GM18907 (cell line): Measurements from ENCODE around the gene TMEM37.
A peak's percentile ranks its signal among the peaks of the same experiment; 100 is the strongest.
"Not testable (repeated sequence)": the region's sequence is repeated elsewhere in the genome, so short reads cannot be mapped to it uniquely, and the experiment has no call there.

Experiments
- ATAC-seq: cut with Tn5 transposase; IDR thresholded peaks from one replicate; pipeline ENCODE4 v1.9.1; 2021; ENCODE audit warnings: mild to moderate bottlenecking, moderate library complexity; ENCODE audit not compliant: unreplicated experiment

Gene TMEM37, protein sequence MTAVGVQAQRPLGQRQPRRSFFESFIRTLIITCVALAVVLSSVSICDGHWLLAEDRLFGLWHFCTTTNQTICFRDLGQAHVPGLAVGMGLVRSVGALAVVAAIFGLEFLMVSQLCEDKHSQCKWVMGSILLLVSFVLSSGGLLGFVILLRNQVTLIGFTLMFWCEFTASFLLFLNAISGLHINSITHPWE

DNA sequence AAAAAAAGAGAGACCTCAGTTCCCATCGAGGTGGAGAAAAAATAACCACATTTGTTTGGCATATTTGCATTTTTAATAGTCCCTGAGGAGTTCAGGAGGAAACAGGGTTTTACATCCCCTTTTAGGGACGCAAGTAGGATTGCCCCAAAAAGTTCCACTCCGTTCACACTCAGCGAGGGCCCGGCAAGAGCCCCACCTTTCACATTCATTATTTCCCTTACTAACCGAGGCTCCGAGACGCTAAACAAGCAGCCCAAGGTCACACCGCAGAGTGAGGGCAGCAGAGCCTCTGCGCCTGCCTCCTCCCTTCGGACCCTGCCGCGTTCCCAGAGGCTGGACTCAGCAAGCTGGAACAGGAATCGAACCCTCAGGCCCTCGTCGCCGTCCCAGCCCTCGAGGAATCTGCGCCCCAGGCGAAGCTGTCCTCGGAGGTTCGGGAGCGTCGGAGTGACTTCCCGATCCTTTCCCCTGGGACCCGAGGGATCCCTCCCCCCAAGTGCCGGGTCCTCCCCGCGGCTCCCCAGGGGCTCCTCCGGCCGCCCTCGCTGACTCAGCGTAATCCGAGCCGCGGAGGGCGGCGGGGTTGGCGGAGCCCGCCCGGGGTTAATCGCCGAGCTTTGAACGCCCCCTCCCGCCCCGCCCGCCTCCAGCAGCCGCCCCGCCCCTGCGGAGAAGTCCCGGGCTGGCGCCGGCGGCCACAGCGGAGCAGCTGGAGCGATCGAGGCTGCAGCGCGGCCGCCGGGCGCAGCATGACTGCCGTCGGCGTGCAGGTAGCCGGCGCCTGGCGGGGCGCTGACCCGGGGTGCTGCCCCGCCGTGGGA is at the start of gene TMEM37:
TSS of gene TMEM37 (plus strand) at position 700 of the 821 bp plus-strand sequence. CDS start at position 750, 50 bp downstream.
- peak; percentile 78 for ATAC-seq

DNA sequence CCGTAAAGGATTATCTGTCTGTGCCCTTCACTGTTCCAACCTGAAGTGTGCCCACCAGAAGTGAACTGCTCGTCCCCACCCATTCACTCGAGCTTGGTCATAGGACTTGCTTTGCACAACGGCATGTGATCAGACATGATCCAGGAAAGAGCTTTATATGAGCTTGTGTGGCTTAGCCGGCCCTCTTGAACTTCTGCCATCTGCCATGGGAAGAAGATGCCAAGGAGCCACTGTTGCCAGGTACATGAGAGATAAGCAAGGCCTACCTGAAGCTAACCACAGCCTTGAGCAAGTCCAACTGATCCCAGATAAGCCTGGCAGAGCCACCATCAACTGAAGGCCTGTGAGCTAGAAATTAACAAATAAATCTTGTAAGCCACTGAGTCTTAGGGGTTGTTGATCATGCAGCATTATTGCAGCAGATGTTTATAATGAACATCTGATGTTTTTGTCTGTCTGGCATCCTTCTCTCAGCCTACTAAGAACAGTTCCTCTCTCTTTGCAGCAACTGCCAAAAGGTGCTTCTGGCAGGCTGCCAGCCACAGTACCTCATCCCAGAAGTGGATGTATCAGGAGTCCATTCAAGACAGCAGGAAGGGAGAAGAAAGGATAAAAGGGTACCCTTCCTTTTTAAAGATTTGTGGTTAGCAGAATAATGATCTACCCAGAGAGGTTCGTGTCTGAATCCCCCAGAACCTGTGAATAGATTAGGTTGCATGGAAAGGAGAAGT is 48.1 kb upstream of the TMEM37 start:
- ATAC-seq, result no peak

DNA sequence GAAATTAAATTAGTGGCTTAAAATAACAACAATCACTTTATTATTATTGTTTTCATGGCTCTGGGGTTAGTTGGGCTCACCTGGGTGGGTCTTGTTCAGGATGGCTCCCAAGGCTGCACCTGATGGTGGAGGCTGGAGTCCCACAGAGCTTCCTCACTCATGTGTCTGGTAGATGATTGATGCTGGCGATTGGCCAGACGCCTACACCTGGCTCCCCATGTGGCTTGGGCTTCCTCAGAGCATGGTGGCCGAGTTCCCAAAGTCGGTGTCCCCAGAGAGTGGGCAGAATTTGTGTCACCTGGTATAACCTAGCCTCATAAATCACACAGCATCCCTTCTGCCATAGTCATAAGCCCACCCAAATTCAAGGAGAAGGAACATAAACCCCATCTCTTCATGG is 46.7 kb upstream of the TMEM37 start:
- ATAC-seq, result no peak

DNA sequence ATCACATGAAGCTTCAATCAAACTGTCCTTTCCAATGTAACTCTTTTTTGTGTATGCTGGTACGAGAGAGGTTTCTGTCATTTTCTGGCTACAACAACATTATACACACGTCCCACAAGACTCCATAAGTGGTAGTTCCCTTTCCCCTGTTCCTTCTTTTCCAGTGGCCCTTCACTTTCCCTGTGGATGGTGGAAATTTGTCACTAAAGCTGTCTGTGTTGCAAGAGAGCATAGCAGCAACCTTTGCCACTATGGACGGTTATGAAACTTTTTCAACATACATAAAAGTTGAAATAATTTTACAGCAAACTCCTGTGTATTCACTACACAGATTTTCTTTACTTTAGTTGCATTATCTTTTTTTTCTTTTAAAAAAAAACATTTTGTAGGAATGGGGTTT is 46.2 kb upstream of the TMEM37 start:
- no peak for ATAC-seq

DNA sequence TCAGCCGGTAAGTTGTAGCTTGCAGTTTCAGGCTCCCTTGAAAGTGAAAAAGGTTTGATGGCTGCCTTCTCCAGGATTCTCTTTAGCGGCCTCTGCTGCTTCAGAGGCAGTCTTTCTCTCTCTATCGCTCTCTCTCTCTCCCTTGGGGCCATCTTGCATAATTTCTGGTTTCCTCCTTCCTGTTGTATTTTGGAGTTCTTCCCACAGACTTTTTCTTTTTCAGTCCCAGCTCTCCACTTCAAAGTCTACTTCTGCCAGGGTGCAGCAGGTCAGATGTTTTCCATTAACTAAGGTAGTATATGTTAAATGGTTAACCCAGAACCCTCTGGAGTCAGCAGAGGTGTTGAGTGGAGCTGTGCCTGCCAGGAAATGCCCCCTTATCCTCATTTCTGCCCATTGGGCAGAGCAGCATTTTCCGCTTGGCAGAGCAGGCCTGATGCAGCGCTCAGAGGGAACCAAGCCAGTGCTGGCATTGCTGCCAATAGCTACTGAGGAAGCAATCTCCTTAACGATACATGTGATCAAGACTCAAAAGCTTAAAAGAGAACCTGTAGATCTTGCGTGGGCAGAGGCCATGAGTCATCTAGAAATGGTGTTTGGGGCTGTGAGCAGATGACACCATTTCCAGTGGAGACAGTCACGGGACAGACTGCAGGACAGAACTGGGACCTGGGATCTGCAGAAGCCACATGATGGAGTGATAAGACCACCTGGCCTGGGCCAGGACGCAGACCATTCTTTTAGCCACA is 44.1 kb upstream of the TMEM37 start:
- ATAC-seq, result peak; percentile 80

DNA sequence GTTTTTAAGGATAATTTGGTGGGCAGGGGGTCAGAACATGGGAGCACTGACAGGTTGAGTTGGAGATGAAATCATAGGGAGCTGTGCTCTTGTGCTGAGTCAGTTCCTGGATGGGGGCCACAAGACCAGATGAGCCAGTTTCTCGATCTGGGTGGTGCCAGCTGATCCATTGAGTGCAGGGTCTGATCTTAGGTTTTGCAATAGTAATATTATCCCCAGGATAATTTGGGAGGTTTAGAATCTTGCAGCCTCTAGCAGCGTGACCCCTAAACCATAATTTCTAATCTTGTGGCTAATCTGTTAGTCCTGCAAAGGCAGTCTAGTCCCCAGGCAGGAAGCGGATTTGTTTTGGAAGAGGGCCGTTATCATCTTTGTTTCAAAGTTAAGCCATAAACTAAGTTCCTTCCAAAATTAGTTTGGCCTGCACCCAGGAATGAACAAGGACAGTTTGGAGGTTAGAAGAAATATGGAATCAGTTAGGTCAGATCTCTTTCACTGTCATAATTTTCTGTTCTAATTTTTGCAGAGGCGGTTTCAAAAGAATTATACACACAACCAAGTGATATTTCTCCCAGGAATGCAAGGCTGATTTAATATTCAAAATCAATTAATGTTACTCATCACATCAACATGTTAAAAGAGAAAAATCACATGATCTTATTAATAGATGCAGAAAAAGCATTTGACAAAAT is 41.9 kb upstream of the TMEM37 start:
- ATAC-seq, result no peak

DNA sequence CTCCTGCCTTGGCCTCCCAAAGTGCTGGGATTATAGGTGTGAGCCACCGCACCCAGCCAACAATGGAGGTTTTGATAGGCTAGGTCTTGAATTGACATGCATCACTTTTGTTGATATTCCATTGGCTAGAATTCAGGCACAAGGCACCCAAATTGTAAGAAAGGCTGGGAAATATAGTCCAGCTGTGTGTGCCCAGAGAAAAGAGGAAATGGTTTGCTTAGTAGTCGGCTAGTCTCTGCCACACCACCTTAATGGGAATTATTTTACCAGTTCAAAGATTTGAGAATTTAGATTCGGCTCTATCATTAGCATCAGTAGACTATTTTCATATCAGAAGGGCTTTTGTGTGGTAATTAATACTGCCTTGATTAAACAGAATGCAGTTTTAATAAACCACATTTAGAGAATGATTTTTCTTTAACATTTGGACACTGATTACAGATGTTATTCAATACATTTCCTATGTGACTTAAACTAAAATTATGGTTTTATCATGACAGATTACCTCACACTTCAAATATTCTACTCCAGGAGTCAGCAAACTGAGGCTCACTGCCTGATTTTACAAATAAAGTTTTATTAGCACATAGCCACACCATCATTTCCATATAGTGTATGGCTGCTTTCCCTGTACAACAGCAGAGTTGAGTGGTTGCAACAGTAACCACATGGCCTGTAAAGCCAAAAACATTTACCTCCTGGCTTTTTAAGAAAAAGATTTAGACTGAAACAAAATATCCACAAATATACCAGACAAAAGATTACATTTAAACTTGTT is 37.5 kb upstream of the TMEM37 start:
- no peak for ATAC-seq

DNA sequence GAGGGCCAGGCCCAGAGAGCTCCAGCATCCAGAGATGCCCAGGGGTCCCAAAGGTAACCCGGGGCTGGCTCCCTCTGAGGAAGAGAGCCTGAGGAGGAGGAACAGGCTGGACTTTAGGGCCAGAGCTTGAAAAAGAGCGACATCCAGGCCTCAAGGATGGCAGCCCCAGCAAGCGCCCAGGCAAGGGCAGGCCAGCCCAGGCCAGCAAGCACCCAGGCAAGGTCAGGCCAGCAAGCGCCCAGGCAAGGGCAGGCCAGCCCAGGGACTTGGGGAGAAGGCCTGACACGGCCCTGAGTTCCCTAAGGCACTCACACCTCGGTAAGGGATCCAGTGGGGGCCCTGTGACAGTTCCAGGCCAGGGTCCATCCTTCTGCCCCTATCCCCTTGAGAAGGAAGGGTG is 34.5 kb upstream of the TMEM37 start:
- no peak for ATAC-seq

DNA sequence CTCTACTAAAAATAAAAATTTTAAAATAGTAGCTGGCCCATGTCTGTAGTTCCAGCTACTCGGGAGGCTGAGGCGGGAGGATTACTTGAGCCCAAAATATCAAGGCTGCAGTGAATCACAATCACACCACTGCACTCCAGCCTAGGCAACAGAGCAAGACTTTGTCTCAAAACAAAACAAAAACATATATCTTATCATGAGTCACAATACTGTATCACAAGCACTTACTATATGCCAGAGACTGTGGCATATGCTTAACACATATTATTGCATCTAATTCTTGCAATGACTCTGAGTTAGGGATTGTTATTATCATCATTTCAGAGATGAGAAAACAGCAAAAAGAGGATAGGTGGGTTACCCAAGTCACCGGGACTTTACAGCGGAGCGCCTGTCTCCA is 29.5 kb upstream of the TMEM37 start:
- no peak for ATAC-seq

DNA sequence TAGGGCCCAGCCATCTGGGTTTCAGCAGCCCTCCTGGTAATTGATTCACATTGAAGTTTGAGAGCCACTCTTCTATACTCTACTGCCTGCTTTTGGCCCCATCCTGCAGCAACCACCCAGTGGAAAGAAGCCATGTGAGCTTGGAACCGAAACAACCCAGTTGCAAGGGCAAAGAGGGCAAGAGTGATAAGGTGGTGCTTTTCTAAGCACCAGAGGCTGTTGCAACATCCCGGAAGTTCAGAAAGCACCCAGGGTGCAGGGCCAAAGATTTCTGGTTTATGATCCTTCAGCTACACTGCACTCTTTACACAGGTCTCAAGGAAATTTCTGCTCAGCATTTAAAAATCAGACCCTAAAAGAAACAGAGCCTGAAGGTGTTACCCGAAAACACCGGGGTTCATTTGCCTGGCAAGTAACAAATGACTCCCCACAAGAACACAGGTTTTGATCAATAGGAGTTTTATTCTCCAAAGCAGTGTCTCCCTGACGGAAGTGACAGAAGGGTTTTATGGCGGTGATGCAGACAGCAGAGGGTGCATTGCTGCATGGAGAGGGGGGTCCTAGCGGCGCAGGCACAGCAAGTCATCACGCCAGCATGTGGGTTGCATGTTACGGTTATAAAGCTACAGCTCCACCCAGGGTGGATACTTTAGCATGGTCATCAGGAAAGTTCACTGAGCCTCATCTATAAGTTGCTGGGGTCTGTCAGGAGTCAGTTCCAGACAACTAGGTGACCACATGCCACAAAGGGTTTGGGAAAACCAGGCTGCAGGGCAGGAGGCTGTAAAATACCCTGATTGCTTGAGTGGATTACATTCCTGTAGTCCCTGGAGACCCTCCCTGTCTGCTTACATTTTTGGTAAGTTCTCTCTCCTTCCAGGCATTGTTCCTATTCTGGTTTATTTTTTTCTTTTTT is 28.8 kb upstream of the TMEM37 start:
- no peak for ATAC-seq

DNA sequence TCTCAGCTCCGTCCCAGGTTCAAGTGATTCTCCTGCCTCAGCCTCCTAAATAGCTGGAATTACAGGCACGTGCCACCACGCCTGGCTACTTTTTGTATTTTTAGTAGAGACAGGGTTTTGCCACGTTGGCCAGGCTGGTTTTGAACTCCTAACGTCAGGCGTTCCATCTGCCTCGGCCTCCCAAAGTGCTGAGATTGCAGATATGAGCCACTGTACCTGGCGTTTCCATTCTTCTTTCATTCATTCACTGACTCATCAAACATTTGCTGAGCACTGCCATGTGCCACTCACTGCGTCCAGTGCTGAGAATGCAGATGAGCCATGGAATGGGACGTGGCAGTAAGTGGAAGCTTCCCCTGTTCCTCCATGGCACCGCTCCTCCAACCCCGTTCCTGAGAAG is 28.0 kb upstream of the TMEM37 start:
- not testable (repeated sequence) for ATAC-seq

DNA sequence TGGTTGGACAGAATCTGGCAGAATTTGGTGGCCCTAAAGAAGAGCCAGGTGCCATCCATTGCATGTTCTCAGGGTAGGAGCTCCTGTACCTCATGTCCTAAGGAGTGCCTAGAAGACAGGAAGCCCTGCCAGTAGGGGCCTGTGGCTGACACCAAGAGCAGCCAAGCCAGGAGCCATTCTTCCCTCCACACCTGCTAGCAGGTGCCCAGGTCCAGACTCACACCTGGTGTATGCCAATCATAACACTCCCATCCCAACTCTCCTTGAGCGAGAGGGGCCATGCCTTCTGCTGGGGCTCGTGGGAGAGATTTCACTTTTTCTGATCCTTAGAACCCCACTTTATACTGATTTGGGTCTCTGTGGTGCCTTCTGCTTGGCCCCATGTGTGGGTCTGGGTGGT is 26.5 kb upstream of the TMEM37 start:
- ATAC-seq, result no peak

DNA sequence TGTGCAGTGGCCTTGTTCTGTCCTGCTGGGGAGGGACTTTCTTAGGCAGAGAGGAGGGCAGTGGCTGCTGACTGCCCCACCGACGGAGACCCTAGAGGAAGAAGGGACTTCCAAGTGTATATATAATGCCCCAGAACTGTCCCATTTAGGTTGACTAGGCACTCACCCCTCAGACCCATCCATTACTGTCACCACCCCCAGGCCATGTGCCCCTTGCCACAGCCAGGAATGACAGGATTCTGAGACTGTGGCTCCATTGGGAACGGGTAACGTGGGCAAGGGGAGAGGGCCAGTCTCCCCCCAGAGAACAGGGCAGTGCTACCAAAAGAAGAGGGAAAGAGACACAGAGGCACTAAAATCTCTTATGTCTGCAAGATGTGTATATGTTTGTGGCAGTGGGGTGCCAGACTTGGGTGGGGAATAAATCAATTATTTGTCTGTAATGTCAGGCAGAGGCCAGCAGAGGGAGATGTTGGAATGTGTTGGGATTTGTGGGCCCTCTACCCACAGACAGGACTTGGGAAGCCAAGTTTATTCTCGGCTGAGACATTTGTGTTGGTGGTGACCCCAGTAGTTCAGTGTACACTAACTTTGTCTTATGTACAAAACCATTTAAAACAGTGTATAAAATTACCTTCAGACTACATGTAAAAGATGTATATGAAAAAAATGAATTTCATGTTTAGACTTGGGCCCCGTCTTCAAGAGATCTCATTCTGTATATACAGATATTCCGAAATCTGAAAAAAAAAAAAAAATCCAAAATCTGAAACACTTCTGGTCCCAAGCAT is 24.0 kb upstream of the TMEM37 start:
- ATAC-seq, result peak; percentile 55

DNA sequence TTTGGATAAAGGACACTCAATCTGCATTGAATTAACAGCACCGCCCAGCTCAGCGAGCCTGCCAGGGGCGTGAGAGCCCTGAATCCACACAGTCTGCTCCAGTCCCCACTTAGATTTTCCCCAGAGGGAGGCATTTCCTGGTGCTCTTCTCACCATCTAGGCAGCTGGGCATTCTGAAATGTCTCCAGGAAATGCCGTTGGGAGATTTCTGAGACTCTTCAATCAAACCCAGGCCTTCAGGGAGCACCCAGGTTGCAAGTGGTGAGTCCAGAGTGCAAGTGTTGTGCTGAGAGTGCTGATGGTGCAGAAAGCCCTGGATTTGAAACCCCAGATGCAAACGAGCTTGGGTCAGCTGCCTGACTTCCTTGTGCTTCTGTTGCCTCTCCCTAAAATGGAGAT is 23.4 kb upstream of the TMEM37 start:
- peak; percentile 32 for ATAC-seq

DNA sequence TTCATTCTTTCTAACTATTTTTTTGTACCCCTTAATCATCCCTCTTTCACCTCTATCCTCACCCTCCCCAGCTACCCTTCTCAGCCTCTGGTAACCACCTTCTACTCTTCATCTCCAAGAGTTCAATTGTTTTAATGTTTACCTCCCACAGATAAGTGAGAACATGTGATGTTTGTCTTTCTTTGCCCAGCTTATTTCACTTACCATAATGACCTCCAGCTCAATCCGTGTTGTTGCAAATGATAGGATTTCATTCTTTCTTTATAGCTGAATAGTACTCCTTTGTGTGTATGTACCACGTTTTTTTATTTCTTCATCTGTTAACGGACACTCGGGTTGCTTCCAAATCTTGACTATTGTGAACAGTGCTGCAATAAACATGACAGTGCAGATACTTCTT is 22.1 kb upstream of the TMEM37 start:
- no peak for ATAC-seq

DNA sequence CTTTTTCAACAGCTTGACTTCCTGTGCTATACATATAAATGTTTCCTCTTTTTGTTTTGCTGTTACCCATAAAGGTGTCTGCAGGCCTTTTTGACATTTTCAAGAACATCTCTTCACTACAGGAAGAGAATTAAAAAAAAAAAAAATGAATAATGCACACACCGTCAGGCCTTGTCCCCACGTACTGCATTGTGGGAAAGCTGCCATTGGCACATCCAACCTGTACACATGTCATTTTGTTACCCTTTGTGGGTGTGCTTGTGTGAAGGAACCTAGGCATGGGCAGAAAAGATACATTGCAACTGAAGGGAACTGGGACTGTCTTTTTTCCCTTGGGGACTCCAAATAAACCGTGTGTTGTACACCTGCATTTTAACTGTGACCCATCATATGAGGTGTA is 16.8 kb upstream of the TMEM37 start:
- no peak for ATAC-seq

DNA sequence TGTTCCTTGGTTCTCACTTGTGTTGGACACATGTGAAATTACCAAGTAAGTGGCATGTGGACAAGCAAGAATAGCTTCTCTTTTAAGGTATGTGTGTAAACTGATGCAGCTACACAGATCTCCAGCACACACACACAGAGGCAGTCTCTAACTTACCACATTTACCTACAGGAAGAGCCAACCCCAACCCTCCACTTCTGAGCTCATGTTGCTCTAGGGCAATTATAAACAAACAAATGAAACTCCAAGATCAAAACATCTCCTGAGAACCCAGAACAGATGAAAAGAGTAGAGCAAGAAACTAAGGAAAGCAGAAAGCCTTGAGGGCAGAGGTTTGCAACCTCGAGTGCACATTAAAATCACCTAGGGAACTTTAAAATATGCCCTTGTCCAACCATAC is 16.0 kb upstream of the TMEM37 start:
- no peak for ATAC-seq

DNA sequence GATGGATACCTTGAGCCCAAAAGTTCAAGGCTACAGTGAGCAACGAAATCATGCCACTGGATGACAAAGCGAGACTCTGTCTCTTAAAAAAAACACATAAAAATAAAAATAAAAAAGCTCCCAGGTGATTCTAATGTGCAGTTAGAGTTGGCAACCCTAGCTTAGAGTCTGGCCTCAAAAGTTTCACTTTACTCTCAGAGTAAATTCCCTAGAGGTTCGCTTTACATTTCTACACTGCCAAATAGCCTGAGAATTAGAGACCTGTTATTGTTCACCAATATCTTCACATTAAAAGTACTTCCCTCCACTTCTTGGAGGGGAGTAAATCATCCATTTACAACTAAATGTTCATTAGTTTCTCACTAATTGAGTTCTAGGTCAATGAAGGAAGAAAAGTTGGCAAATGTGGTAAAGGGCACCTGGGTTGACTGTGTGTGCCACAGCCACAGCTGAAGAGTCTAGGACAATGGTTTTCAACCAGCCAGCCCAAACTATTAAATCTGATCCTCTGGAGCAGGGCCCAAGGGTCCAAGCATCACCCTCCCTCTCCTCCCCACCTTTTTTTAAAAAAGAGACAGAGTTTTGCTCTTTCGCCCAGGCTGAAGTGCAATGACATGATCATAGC is 15.2 kb upstream of the TMEM37 start:
- peak; percentile 58 for ATAC-seq
